T-cell (primary cell): ENCODE measurements around the gene LHPP. TPM values are rescaled to one million over a fixed set of nuclear protein-coding genes. Genes with fewer than 3 reads are reported as not detected.
A peak's percentile ranks its signal among the peaks of the same experiment; 100 is the strongest.

Experiments
- ATAC-seq, 4 experiments: fragments of 200-7000 bp in 3 of 4; fragments of 150-1000 bp in 1 of 4; cut with Tn5 transposase; replicated peaks in 1 of 4; 1 replicate in 3 of 4; 2 replicates in 1 of 4; pipeline ENCODE4 v1.10.0; 2021; ENCODE audit warnings: moderate library complexity in 3 of 4, mild to moderate bottlenecking in 2 of 4, moderate number of reproducible peaks in 1 of 4
- CTCF ChIA-PET, 2 donors: fragments of 300-600 bp; sonication (Branson Sonifier 250); formaldehyde crosslinking; loops; one replicate each; lab custom pipeline; 2022; ENCODE audit warnings: antibody characterized with exemption in 2 of 2; lab: Charles Lee
- POLR2A ChIA-PET, 2 donors: fragments of 300-600 bp; sonication (Branson Sonifier 250); formaldehyde crosslinking; loops; one replicate each; lab custom pipeline; 2022; ENCODE audit warnings: antibody characterized with exemption in 2 of 2; lab: Charles Lee
- DNase-seq, 35 experiments: peaks; one replicate each; pipeline versions ENCODE4 v3.0.0 to v3.0.0-alpha.2; 2013 to 2023
- H3K27ac ChIP-seq: one replicate; pipeline ENCODE4 v1.5.1; 2013; ENCODE audit warnings: low read length
- H3K27me3 ChIP-seq, 2 experiments: replicated peaks in 1 of 2; 1 replicate in 1 of 2; 2 replicates in 1 of 2; pipeline versions ENCODE4 v1.6.1 to v1.7.0; 2013; ENCODE audit warnings: low read length in 1 of 2, mixed read lengths in 1 of 2; ENCODE audit not compliant: control insufficient read depth in 2 of 2, insufficient read depth in 2 of 2; ENCODE audit errors: extremely low read depth in 1 of 2
- H3K36me3 ChIP-seq, 2 donors: 1 replicate in 1 of 2; 2 replicates in 1 of 2; pipeline versions ENCODE4 v1.6.1 to v1.7.0; 2013; ENCODE audit warnings: low read length in 1 of 2; ENCODE audit not compliant: control insufficient read depth in 2 of 2, insufficient read depth in 1 of 2; ENCODE audit errors: extremely low read depth in 1 of 2
- H3K4me1 ChIP-seq, 2 experiments: 1 replicate in 1 of 2; 2 replicates in 1 of 2; pipeline versions ENCODE4 v1.6.1 to v1.7.0; 2013; ENCODE audit warnings: low read length in 2 of 2, mixed read lengths in 1 of 2; ENCODE audit not compliant: insufficient read depth in 2 of 2, control insufficient read depth in 1 of 2; ENCODE audit errors: extremely low read depth in 1 of 2
- H3K4me3 ChIP-seq, 2 donors: 1 replicate in 1 of 2; 2 replicates in 1 of 2; pipeline versions ENCODE4 v1.5.1 to v1.7.0; 2013; ENCODE audit warnings: mild to moderate bottlenecking in 2 of 2, low read length in 1 of 2, moderate library complexity in 1 of 2; ENCODE audit not compliant: control insufficient read depth in 1 of 2; ENCODE audit errors: extremely low read depth in 1 of 2
- H3K9me3 ChIP-seq: 2 replicates; pipeline ENCODE4 v1.7.0; 2013
- H3K27ac Mint-ChIP-seq, 2 donors: one replicate each; pipeline ENCODE4 v1.8.0; 2020 to 2021; ENCODE audit warnings: mild to moderate bottlenecking in 2 of 2, mixed read lengths in 2 of 2
- H3K27me3 Mint-ChIP-seq, 2 donors: one replicate each; pipeline ENCODE4 v1.8.0; 2021 to 2022; ENCODE audit warnings: mixed read lengths in 2 of 2
- H3K36me3 Mint-ChIP-seq: one replicate; pipeline ENCODE4 v1.8.0; 2021; ENCODE audit warnings: mixed read lengths
- H3K4me1 Mint-ChIP-seq, 3 donors: one replicate each; pipeline ENCODE4 v1.8.0; 2020 to 2022; ENCODE audit warnings: mixed read lengths in 3 of 3, mild to moderate bottlenecking in 1 of 3
- H3K4me3 Mint-ChIP-seq, 3 donors: one replicate each; pipeline ENCODE4 v1.8.0; 2020 to 2022; ENCODE audit warnings: mild to moderate bottlenecking in 3 of 3, mixed read lengths in 3 of 3, moderate library complexity in 3 of 3
- H3K9me3 Mint-ChIP-seq, 3 donors: one replicate each; pipeline ENCODE4 v1.8.0; 2020 to 2022; ENCODE audit warnings: mixed read lengths in 3 of 3
- WGBS: methylation state at CpG from one replicate; pipeline ENCODE4 v1.1.5; 2013; ENCODE audit warnings: missing lambda C conversion rate; ENCODE audit not compliant: insufficient coverage; 5-methylcytosine and 5-hydroxymethylcytosine counted together
- total RNA-seq, 35 experiments: library from RNA in 6 of 35; stranded (reverse) in 6 of 35; fragments of 120-200 nt in 1 of 35; gene quantifications; one replicate each; pipeline versions ENCODE4 v1.2.1 to v1.2.4 and lab custom pipeline; 2013 to 2026

Gene LHPP
- total RNA-seq, 5 donors from 2014 or later (not counting 1 experiment from before 2014, with no cell fraction given) = 13.2 to 27.4 (median 22.3) TPM

- WGBS = 79% methylated on average over 6 of the region's 7 CpGs
- H3K4me1 ChIP-seq = peaks cover 45 to 95% of the 10 kb centered on the region in 2 experiments
- Mint-ChIP-seq H3K4me3 (no peak overlapping the region), H3K36me3 (peaks cover 11% of the 10 kb centered on the region), H3K27me3 (no peaks in the 10 kb centered on the region), H3K27ac (peak overlapping the region; percentile 98 to 99), H3K9me3 (no peaks in the 10 kb centered on the region), H3K4me1 (peaks cover 85 to 96% (median 91%) of the 10 kb centered on the region in 3 donors)
- ChIA-PET CTCF (interaction anchor here (0.6 to 1.9 kb wide), 2 partner anchors 35 to 88 kb away, joined by 3 to 5 read pairs; no protein-coding TSS in a partner anchor), POLR2A (interaction anchor here in 1 of 2 donors (0.6 kb wide), 1 partner anchor 87 kb away, joined by 3 read pairs; no protein-coding TSS in a partner anchor)
- H3K27me3 ChIP-seq = no peaks in the 10 kb centered on the region
- DNase-seq (no peak), ATAC-seq (no peak)
- no peak overlapping the region for H3K4me3 ChIP-seq
- peaks cover 0 to 11% of the 10 kb centered on the region in 2 donors for H3K36me3 ChIP-seq
- H3K27ac ChIP-seq = peak overlapping the region; percentile 92
- no peaks in the 10 kb centered on the region for H3K9me3 ChIP-seq
These were observed 191.7 kb downstream of the LHPP start for GRCh38 chr10:124653311-124653710.

- CTCF ChIA-PET = interaction anchor here in 1 of 2 donors (1.9 kb wide), 1 partner anchor 87 kb away, joined by 5 read pairs; no protein-coding TSS in a partner anchor
- WGBS = 95% methylated on average over 7 of the region's 17 CpGs
- H3K36me3 ChIP-seq = peaks cover 0 to 11% of the 10 kb centered on the region in 2 donors
These were observed 192.4 kb downstream of the LHPP start for GRCh38 chr10:124653811-124654651.

GRCh38 chr10:124654686-124655085, 193.1 kb downstream of the LHPP start:
- peak overlapping the region; percentile 84 to 92 for H3K27ac Mint-ChIP-seq

More at GRCh38 chr10:124653811-124654651, 192.4 kb downstream of the LHPP start:
- Mint-ChIP-seq H3K27me3 (no peaks in the 10 kb centered on the region), H3K4me3 (no peak overlapping the region), H3K36me3 (peaks cover 11% of the 10 kb centered on the region), H3K9me3 (no peaks in the 10 kb centered on the region), H3K27ac (peak overlapping the region; percentile 98 to 99), H3K4me1 (peaks cover 85 to 96% (median 91%) of the 10 kb centered on the region in 3 donors)
- H3K4me3 ChIP-seq = no peak overlapping the region
- no peaks in the 10 kb centered on the region for H3K9me3 ChIP-seq
- peak overlapping the region; percentile 22 for H3K27ac ChIP-seq
- POLR2A ChIA-PET = no interaction called here
- no peak for ATAC-seq
- no peaks in the 10 kb centered on the region for H3K27me3 ChIP-seq
- peaks cover 40 to 95% of the 10 kb centered on the region in 2 experiments for H3K4me1 ChIP-seq
- no peak for DNase-seq

GRCh38 chr10:124655191-124656112, 193.8 kb downstream of the LHPP start:
- no peaks in the 10 kb centered on the region for H3K27me3 Mint-ChIP-seq
- ATAC-seq = no peak
- no peak for DNase-seq
- Histone ChIP-seq H3K36me3 (peaks cover 0 to 14% of the 10 kb centered on the region in 2 donors), H3K27me3 (no peaks in the 10 kb centered on the region), H3K4me1 (peaks cover 36 to 95% of the 10 kb centered on the region in 2 experiments), H3K27ac (peak overlapping the region; percentile 29), H3K9me3 (no peaks in the 10 kb centered on the region), H3K4me3 (no peak overlapping the region)
- H3K4me3 Mint-ChIP-seq = peak overlapping the region in 1 of 3 donors; percentile 43
- H3K9me3 Mint-ChIP-seq = no peaks in the 10 kb centered on the region
- ChIA-PET CTCF (interaction anchor here (0.6 to 1.9 kb wide), 2 partner anchors 46 to 86 kb away, joined by 4 to 5 read pairs; no protein-coding TSS in a partner anchor), POLR2A (interaction anchor here in 1 of 2 donors (0.5 kb wide), 1 partner anchor 106 kb away, joined by 7 read pairs; no protein-coding TSS in a partner anchor)
- peaks cover 85 to 96% (median 92%) of the 10 kb centered on the region in 3 donors for H3K4me1 Mint-ChIP-seq
- H3K27ac Mint-ChIP-seq = peak overlapping the region; percentile 84 to 92
- H3K36me3 Mint-ChIP-seq = peaks cover 8% of the 10 kb centered on the region
- 87% methylated on average over 12 of the region's 13 CpGs for WGBS

More at GRCh38 chr10:124654686-124655085, 193.1 kb downstream of the LHPP start:
- ChIA-PET POLR2A (no interaction called here), CTCF (interaction anchor here (0.6 to 1.9 kb wide), 2 partner anchors 47 to 87 kb away, joined by 4 to 5 read pairs; no protein-coding TSS in a partner anchor)
- DNase-seq (peak in 4 of 35 experiments; percentile 20 to 52 (median 32)), ATAC-seq (peak in 3 of 4 experiments; percentile 18 to 26 (median 20))
- no peaks in the 10 kb centered on the region for H3K27me3 ChIP-seq
- Mint-ChIP-seq H3K36me3 (peaks cover 9% of the 10 kb centered on the region), H3K4me3 (peak overlapping the region in 1 of 3 donors; percentile 43), H3K9me3 (no peaks in the 10 kb centered on the region), H3K27me3 (no peaks in the 10 kb centered on the region), H3K4me1 (peaks cover 85 to 96% (median 91%) of the 10 kb centered on the region in 3 donors)
- peaks cover 41 to 95% of the 10 kb centered on the region in 2 experiments for H3K4me1 ChIP-seq
- 29% methylated on average over 6 of the region's 7 CpGs for WGBS
- peak overlapping the region; percentile 22 for H3K27ac ChIP-seq
- peaks cover 0 to 11% of the 10 kb centered on the region in 2 donors for H3K36me3 ChIP-seq
- H3K9me3 ChIP-seq = no peaks in the 10 kb centered on the region
- H3K4me3 ChIP-seq = no peak overlapping the region

- ChIA-PET CTCF (no interaction called here), POLR2A (interaction anchor here in 1 of 2 donors (0.5 kb wide), 1 partner anchor 107 kb away, joined by 7 read pairs; no protein-coding TSS in a partner anchor)
- H3K36me3 Mint-ChIP-seq = peaks cover 8% of the 10 kb centered on the region
- Histone ChIP-seq H3K4me1 (peaks cover 29 to 95% of the 10 kb centered on the region in 2 experiments), H3K36me3 (peaks cover 0 to 16% of the 10 kb centered on the region in 2 donors), H3K27ac (peak overlapping the region; percentile 29), H3K9me3 (no peaks in the 10 kb centered on the region), H3K27me3 (no peaks in the 10 kb centered on the region), H3K4me3 (no peak overlapping the region)
- H3K9me3 Mint-ChIP-seq = no peaks in the 10 kb centered on the region
- peaks cover 82 to 96% (median 90%) of the 10 kb centered on the region in 3 donors for H3K4me1 Mint-ChIP-seq
- no peak for ATAC-seq
- H3K27me3 Mint-ChIP-seq = no peaks in the 10 kb centered on the region
- H3K27ac Mint-ChIP-seq = peak overlapping the region; percentile 84 to 92
- peak overlapping the region in 1 of 3 donors; percentile 43 for H3K4me3 Mint-ChIP-seq
- 100% methylated on average over 3 of the region's 7 CpGs for WGBS
- no peak for DNase-seq
These were observed 194.5 kb downstream of the LHPP start for GRCh38 chr10:124656113-124656490.
